ENCODE measurements around the gene EDNRB. TPM values are rescaled to one million over a fixed set of nuclear protein-coding genes. Genes with fewer than 3 reads are reported as not detected.

Gene EDNRB
- total RNA-seq, 1 experiment from 2014 or later = 0.22 TPM

DNA sequence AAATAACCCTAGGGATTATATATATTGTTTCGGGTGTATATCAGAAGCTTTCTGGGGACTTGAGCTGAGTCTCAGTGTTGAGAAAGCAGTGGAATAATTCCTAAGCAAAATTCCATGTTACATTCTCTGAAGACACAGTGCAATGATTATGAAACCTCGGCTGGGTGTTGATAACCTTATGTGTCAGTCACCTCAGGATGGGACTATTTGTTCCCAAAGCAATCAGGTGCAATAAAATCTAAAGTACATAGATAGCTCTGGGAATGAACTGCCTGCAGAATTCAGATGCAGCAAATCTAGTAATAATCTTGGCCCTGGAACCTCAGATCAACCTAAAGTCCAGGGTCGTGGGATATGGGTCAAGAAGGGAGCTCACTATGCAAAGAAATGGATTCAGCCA is 53.0 kb downstream of the EDNRB start:
- ATAC-seq = no peak
- H4K20me1 ChIP-seq (ENCODE audit: insufficient read depth) = no peaks in the 10 kb centered on the region
- ChIA-PET CTCF (no interaction called here), POLR2A (no interaction called here), RAD21 (ENCODE audit: low non-redundant PET in 1 of 2, low total read pairs in 2 of 2, uncharacterized antibody in 2 of 2, unreplicated experiment in 2 of 2) (no interaction called here)
- H3K9me2 ChIP-seq (ENCODE audit: insufficient read depth) = no peaks in the 10 kb centered on the region
- H3K4me1 ChIP-seq (ENCODE audit: control insufficient read depth in 1 of 2, insufficient read depth in 2 of 2, low read length in 2 of 2) = no peaks in the 10 kb centered on the region
- H3K9ac ChIP-seq (ENCODE audit: low read length) = no peak overlapping the region
- no peak overlapping the region for H3K4me2 ChIP-seq (ENCODE audit: low read length)
- no peaks in the 10 kb centered on the region; a peak in 1 of 4 replicates for H3K9me3 ChIP-seq (ENCODE audit: control insufficient read depth in 1 of 2, insufficient read depth in 1 of 2, low read depth in 1 of 2, low read length in 2 of 2)
- H3K79me2 ChIP-seq (ENCODE audit: insufficient read depth, low read length) = no peaks in the 10 kb centered on the region
- H3K27me3 ChIP-seq (ENCODE audit: insufficient read depth, low read length) = no peaks in the 10 kb centered on the region
- no peak overlapping the region for H3K4me3 ChIP-seq (replicated peaks in 1 of 2; ENCODE audit: low read depth in 1 of 2, low read length in 2 of 2)
- intact Hi-C loops (cut with micrococcal nuclease) = no loop called here
- H3K36me3 ChIP-seq (ENCODE audit: control insufficient read depth in 1 of 2, insufficient read depth in 2 of 2, low read length in 2 of 2) = no peaks in the 10 kb centered on the region
- no peak for DNase-seq (ENCODE audit: low read depth, low spot score)
- H3K27ac ChIP-seq (ENCODE audit: low read depth, low read length) = no peak overlapping the region
- no peak overlapping the region for H2AFZ ChIP-seq (ENCODE audit: low read depth, low read length, poor library complexity, severe bottlenecking)
- BruUV-seq (replicated peaks) = no TSS peak
- no peak for TF ChIP-seq CEBPB (IDR thresholded peaks at IDR 0.05; ENCODE audit: low read depth)
- no peak for TF ChIP-seq TCF7L2 (IDR thresholded peaks at IDR 0.05; ENCODE audit: borderline replicate concordance, extremely low read depth, insufficient read depth, insufficient read length)
- TF ChIP-seq FOSL1 (IDR thresholded peaks at IDR 0.05; ENCODE audit: low read depth) = no peak
- TF ChIP-seq SP1 (IDR thresholded peaks at IDR 0.05; ENCODE audit: low read depth) = no peak
- no peak for TF ChIP-seq SIN3A (IDR thresholded peaks at IDR 0.05; ENCODE audit: low read depth)
- TF ChIP-seq, protein P1, sequence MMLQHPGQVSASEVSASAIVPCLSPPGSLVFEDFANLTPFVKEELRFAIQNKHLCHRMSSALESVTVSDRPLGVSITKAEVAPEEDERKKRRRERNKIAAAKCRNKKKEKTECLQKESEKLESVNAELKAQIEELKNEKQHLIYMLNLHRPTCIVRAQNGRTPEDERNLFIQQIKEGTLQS (IDR thresholded peaks at IDR 0.05) = no peak

DNA sequence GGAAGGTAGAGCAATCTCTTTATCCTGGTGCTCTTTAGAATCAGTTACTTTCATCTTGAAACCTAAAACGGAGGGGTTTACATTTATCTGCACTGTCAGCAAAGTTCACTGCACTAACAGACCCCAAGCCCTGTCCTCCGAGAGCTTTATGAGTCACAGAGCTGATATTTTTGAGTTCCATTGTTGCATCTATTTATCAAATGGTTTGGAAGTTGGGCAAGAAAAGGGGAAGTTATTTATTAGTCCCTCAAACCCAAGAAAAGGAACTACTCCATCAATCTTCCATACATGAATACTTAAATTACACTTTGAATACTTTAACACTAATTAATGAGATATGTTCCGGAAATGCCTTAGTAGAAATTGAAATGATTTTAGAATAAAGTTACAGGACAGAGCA is 55.5 kb downstream of the EDNRB start:
- no peaks in the 10 kb centered on the region for H4K20me1 ChIP-seq (ENCODE audit: insufficient read depth)
- H3K36me3 ChIP-seq (ENCODE audit: control insufficient read depth in 1 of 2, insufficient read depth in 2 of 2, low read length in 2 of 2) = no peaks in the 10 kb centered on the region
- intact Hi-C loops (cut with micrococcal nuclease) = no loop called here
- no peaks in the 10 kb centered on the region for H3K9me2 ChIP-seq (ENCODE audit: insufficient read depth)
- no peaks in the 10 kb centered on the region for H3K27me3 ChIP-seq (ENCODE audit: insufficient read depth, low read length)
- ChIA-PET CTCF (no interaction called here), POLR2A (no interaction called here), RAD21 (ENCODE audit: low non-redundant PET in 1 of 2, low total read pairs in 2 of 2, uncharacterized antibody in 2 of 2, unreplicated experiment in 2 of 2) (no interaction called here)
- H2AFZ ChIP-seq (ENCODE audit: low read depth, low read length, poor library complexity, severe bottlenecking) = no peak overlapping the region
- H3K9me3 ChIP-seq (ENCODE audit: control insufficient read depth in 1 of 2, insufficient read depth in 1 of 2, low read depth in 1 of 2, low read length in 2 of 2) = no peaks in the 10 kb centered on the region; a peak in 1 of 4 replicates
- H3K27ac ChIP-seq (ENCODE audit: low read depth, low read length) = no peak overlapping the region
- TF ChIP-seq SRF (IDR thresholded peaks at IDR 0.05; ENCODE audit: low read depth) (no peak), ELF1 (IDR thresholded peaks at IDR 0.05; ENCODE audit: borderline replicate concordance, low read depth) (no peak), EZH2phosphoT487 (IDR thresholded peaks at IDR 0.05; ENCODE audit: borderline replicate concordance) (no peak), JUND (IDR thresholded peaks at IDR 0.05) (no peak), CBX3 (IDR thresholded peaks at IDR 0.05; ENCODE audit: low read depth) (no peak)
- TF ChIP-seq, protein P2, sequence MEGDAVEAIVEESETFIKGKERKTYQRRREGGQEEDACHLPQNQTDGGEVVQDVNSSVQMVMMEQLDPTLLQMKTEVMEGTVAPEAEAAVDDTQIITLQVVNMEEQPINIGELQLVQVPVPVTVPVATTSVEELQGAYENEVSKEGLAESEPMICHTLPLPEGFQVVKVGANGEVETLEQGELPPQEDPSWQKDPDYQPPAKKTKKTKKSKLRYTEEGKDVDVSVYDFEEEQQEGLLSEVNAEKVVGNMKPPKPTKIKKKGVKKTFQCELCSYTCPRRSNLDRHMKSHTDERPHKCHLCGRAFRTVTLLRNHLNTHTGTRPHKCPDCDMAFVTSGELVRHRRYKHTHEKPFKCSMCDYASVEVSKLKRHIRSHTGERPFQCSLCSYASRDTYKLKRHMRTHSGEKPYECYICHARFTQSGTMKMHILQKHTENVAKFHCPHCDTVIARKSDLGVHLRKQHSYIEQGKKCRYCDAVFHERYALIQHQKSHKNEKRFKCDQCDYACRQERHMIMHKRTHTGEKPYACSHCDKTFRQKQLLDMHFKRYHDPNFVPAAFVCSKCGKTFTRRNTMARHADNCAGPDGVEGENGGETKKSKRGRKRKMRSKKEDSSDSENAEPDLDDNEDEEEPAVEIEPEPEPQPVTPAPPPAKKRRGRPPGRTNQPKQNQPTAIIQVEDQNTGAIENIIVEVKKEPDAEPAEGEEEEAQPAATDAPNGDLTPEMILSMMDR (IDR thresholded peaks at IDR 0.05 in 2 of 3, conservative IDR thresholded peaks at IDR 0.05 in 1 of 3; ENCODE audit: borderline replicate concordance in 1 of 3, insufficient read depth in 1 of 3, low read depth in 2 of 3, low read length in 2 of 3) = no peak
- TF ChIP-seq, protein P3, sequence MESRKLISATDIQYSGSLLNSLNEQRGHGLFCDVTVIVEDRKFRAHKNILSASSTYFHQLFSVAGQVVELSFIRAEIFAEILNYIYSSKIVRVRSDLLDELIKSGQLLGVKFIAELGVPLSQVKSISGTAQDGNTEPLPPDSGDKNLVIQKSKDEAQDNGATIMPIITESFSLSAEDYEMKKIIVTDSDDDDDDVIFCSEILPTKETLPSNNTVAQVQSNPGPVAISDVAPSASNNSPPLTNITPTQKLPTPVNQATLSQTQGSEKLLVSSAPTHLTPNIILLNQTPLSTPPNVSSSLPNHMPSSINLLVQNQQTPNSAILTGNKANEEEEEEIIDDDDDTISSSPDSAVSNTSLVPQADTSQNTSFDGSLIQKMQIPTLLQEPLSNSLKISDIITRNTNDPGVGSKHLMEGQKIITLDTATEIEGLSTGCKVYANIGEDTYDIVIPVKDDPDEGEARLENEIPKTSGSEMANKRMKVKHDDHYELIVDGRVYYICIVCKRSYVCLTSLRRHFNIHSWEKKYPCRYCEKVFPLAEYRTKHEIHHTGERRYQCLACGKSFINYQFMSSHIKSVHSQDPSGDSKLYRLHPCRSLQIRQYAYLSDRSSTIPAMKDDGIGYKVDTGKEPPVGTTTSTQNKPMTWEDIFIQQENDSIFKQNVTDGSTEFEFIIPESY (IDR thresholded peaks at IDR 0.05; ENCODE audit: extremely low read depth, insufficient replicate concordance, low read length) = no peak
- no peak overlapping the region for H3K9ac ChIP-seq (ENCODE audit: low read length)
- H3K4me2 ChIP-seq (ENCODE audit: low read length) = no peak overlapping the region
- H3K79me2 ChIP-seq (ENCODE audit: insufficient read depth, low read length) = no peaks in the 10 kb centered on the region
- no TSS peak for BruUV-seq (replicated peaks)
- H3K4me1 ChIP-seq (ENCODE audit: control insufficient read depth in 1 of 2, insufficient read depth in 2 of 2, low read length in 2 of 2) = no peaks in the 10 kb centered on the region
- no peak overlapping the region for H3K4me3 ChIP-seq (replicated peaks in 1 of 2; ENCODE audit: low read depth in 1 of 2, low read length in 2 of 2)
- DNase-seq (ENCODE audit: low read depth, low spot score) (no peak), ATAC-seq (no peak)

All from HCT116 (cell line).